MM.1S (cell line): Measurements from ENCODE around the gene KAT6B.

Source experiments
- CTCF ChIP-seq: fragments of 300-600 bp; sonication (generic); IDR thresholded peaks from 2 replicates; pipeline ENCODE4 v1.5.1; 2016; ENCODE audit warnings: antibody characterized with exemption, low read length, mixed read lengths
- EZH2 ChIP-seq: fragments of 300-600 bp; sonication (generic); optimal IDR thresholded peaks from 2 replicates; pipeline ENCODE3; 2017; ENCODE audit warnings: low read depth, mild to moderate bottlenecking, antibody characterized with exemption, low read length, mixed read lengths

DNA sequence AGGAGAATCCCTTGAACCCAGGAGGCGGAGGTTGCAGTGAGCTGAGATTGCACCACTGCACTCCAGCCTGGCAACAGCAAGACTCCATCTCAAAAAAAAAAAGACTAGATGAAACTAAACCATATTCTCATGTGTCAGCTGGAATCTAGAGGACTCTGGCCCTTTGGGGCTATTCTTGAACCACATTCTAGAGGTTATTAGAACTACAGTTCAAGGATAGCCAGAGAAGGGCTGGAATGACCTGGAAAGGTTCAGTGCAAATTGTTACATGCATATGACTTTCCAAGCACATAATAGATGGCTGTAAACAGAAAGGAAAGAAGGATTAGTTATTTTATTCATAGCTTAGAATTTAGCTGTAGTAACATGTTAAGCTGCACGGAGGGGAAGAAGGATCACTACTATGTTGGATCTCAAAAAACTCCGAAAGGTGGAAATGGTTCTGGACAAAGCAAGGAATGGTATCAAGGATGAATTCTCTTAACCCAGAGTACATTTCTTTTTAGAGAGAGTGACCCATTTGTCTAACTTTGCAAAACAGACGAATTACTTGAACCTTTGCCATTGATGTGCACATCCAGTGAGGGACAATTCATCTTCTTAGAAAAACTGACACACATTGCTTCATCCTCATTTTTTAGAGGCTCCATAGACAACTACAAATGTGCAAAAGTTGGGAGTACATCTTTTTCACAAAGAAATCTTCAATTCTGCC is 161.1 kb downstream of the KAT6B start:
- TF ChIP-seq EZH2 (no peak), CTCF (no peak)
